GM12878 (cell line): ENCODE data around the gene YAF2. TPM values are rescaled to one million over a fixed set of nuclear protein-coding genes. Genes with fewer than 3 reads are reported as not detected.

ENCODE experiments used
- ATAC-seq: fragments of 200-7000 bp; cut with Tn5 transposase; 3 replicates; pipeline ENCODE4 v1.9.1; 2020; ENCODE audit warnings: mild to moderate bottlenecking, moderate library complexity
- BruUV-seq: library from RNA; stranded (reverse); fragments of 400-500 nt; replicated peaks from 2 replicates; lab custom pipeline; 2021; lab: Mats Ljungman, UMichigan
- CTCF ChIA-PET: fragments of 300-600 bp; sonication (Branson Sonifier 250); formaldehyde crosslinking; extraction: SDS; loops from one replicate; lab custom pipeline; 2021; ENCODE audit warnings: inconsistent platforms; lab: Yijun Ruan, JAX
- POLR2A ChIA-PET: fragments of 350-600 bp; formaldehyde crosslinking; extraction: SDS; loops from one replicate; lab custom pipeline; 2021; ENCODE audit warnings: inconsistent platforms; lab: Charles Lee
- RAD21 ChIA-PET: fragments of 300-600 bp; sonication (Branson Sonifier 250); formaldehyde crosslinking; loops from one replicate; lab custom pipeline; 2023; ENCODE audit warnings: antibody characterized with exemption; ENCODE audit not compliant: unreplicated experiment; lab: Charles Lee
- SMC1A ChIA-PET: fragments of 300-600 bp; sonication (Branson Sonifier 250); formaldehyde crosslinking; loops from one replicate; lab custom pipeline; 2023; ENCODE audit not compliant: unreplicated experiment, uncharacterized antibody; lab: Charles Lee
- DNase-seq: peaks from one replicate; pipeline ENCODE4 v3.0.0-alpha.2; 2011; ENCODE audit warnings: low read depth, low spot score
- FAIRE-seq: peaks from 3 replicates; lab custom pipeline; 2011; peaks lifted over from hg19 to GRCh38; lab: Jason Lieb, UNC
- H2AFZ ChIP-seq: 2 replicates; pipeline ENCODE4 v1.6.0; 2011; ENCODE audit warnings: low read depth, low read length, control low read depth; ENCODE audit not compliant: control insufficient read depth
- H3K27ac ChIP-seq: 2 replicates; pipeline ENCODE4 v1.5.1; 2011; ENCODE audit warnings: control low read depth; ENCODE audit not compliant: control insufficient read depth, insufficient read depth
- H3K27me3 ChIP-seq, 2 experiments: replicated peaks in 1 of 2; 2 replicates each; pipeline versions ENCODE4 v1.6.0 to v1.6.1; 2011; ENCODE audit warnings: low read length in 1 of 2; ENCODE audit not compliant: control insufficient read depth in 2 of 2, insufficient read depth in 2 of 2
- H3K36me3 ChIP-seq, 2 experiments: 2 replicates each; pipeline ENCODE4 v1.5.1; 2011; ENCODE audit warnings: low read length in 1 of 2; ENCODE audit not compliant: control insufficient read depth in 2 of 2, insufficient read depth in 2 of 2
- H3K4me1 ChIP-seq: 2 replicates; pipeline ENCODE4 v1.6.1; 2011; ENCODE audit warnings: mild to moderate bottlenecking, low read length, moderate library complexity, mixed read lengths; ENCODE audit not compliant: control insufficient read depth, insufficient read depth
- H3K4me2 ChIP-seq: 2 replicates; pipeline ENCODE4 v1.6.0; 2011; ENCODE audit warnings: control low read depth; ENCODE audit not compliant: control insufficient read depth, insufficient read depth
- H3K4me3 ChIP-seq: fragments of 200-600 bp; sonication (generic); 2 replicates; pipeline ENCODE4 v1.5.1; 2016
- H3K79me2 ChIP-seq: 2 replicates; pipeline ENCODE4 v1.6.0; 2011; ENCODE audit warnings: low read length; ENCODE audit not compliant: control insufficient read depth, insufficient read depth
- H3K9ac ChIP-seq: 2 replicates; pipeline ENCODE4 v1.8.0; 2011; ENCODE audit warnings: low read length, control low read depth, mixed read lengths; ENCODE audit not compliant: control insufficient read depth, insufficient read depth
- H3K9me3 ChIP-seq: replicated peaks from 3 replicates; pipeline ENCODE4 v1.5.1; 2011; ENCODE audit warnings: mild to moderate bottlenecking, low read length; ENCODE audit not compliant: control insufficient read depth, insufficient read depth
- H4K20me1 ChIP-seq: 2 replicates; pipeline ENCODE4 v1.6.0; 2011; ENCODE audit not compliant: control insufficient read depth, insufficient read depth
- BCL11A ChIP-seq: IDR thresholded peaks from 2 replicates; pipeline ENCODE4 v1.6.1; 2011; ENCODE audit warnings: low read depth, low read length
- BHLHE40 ChIP-seq, 2 experiments: fragments of 450-650 bp in 1 of 2; IDR thresholded peaks; 2 replicates each; pipeline ENCODE4 v1.6.1; 2011 to 2017; ENCODE audit warnings: low read depth in 2 of 2, borderline replicate concordance in 1 of 2, improper control_type of control experiment in 1 of 2, low read length in 1 of 2, mild to moderate bottlenecking in 1 of 2
- CHD1 ChIP-seq: IDR thresholded peaks from 2 replicates; pipeline ENCODE4 v1.6.1; 2012; ENCODE audit warnings: low read depth, low read length, improper control_type of control experiment
- DPF2 ChIP-seq: fragments of 450-650 bp; IDR thresholded peaks from 2 replicates; pipeline ENCODE4 v1.6.1; 2017; ENCODE audit warnings: mild to moderate bottlenecking
- RUNX3 ChIP-seq: IDR thresholded peaks from 2 replicates; pipeline ENCODE4 v1.6.1; 2012; ENCODE audit warnings: low read length, inconsistent platforms
- TCF3 ChIP-seq: IDR thresholded peaks from 2 replicates; pipeline ENCODE4 v1.6.1; 2012; ENCODE audit warnings: low read depth, mild to moderate bottlenecking, low read length, borderline replicate concordance; ENCODE audit not compliant: insufficient read depth
- TCF7 ChIP-seq: IDR thresholded peaks from 2 replicates; pipeline ENCODE4 v1.6.1; 2014; ENCODE audit warnings: antibody characterized with exemption, borderline replicate concordance
- WGBS: methylation state at CpG from one replicate; pipeline ENCODE4 v1.1.6; 2016; ENCODE audit warnings: low lambda C conversion rate; ENCODE audit not compliant: insufficient replicate concordance, insufficient coverage; ENCODE audit errors: missing lambda C conversion rate; 5-methylcytosine and 5-hydroxymethylcytosine counted together
- in situ Hi-C: fragments of 300-500 bp; cut with MboI; formaldehyde crosslinking; loops from 9 replicates; pipeline ENCODE4 v1.14.3; 2018; ENCODE audit warnings: mixed read lengths
- intact Hi-C: fragments of 100-400 bp; cut with micrococcal nuclease; formaldehyde crosslinking; loops from one replicate; pipeline ENCODE4 v1.14.2; 2022; ENCODE audit not compliant: unreplicated experiment
- polyA plus RNA-seq, 11 experiments: library from polyadenylated mRNA; depleted of rRNA in 4 of 11; unstranded in 6 of 11; stranded (reverse) in 5 of 11; fragments of >200 nt; fragmentation: Nextera tagmentation in 4 of 11; fragmentation: Illumina TruSeq in 1 of 11; extraction: Ambion mirVana in 4 of 11; extraction: Trizol in 1 of 11; gene quantifications; 1 replicate in 1 of 11; 2 replicates in 10 of 11; pipeline versions ENCODE4 v1.2.1 to v1.2.3, GENCODE V29; 2011 to 2016; ENCODE audit warnings: inconsistent platforms in 2 of 11, missing spikeins in 2 of 11, low read depth in 1 of 11
- total RNA-seq, 4 experiments: library from RNA; depleted of rRNA in 3 of 4; stranded (reverse); fragments of >200 nt in 3 of 4; fragmentation: Illumina TruSeq in 1 of 4; extraction: Trizol in 1 of 4; gene quantifications; 2 replicates each; pipeline versions ENCODE4 v1.2.1 to v1.2.3, GENCODE V29; 2013 to 2021

YAF2 gene
- total and polyA plus RNA-seq, 10 of the 15 experiments (the other 5 are each of a cell fraction or from before 2014, with no cell fraction given) = 18.8 to 36.6 (median 23.0) TPM

DNA sequence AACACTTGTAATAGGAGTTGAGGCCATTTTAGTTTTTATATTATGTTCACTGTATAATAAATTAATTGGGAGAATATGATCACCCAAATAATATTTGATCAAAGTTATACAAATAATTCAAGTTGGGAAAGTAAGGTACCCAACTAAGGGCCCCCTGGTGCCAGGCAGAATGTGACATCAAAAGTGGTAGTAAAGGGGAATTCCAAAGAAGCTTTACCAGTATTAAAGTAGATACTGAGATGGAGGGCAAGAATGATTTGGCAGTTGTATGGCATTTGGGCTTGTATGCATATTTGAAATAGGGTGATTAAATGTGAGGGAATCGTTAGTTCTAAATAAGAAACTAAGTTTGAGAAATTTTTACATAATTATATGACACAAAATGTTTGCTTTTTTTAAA lies 111.1 kb downstream of the YAF2 start:
- TF ChIP-seq CHD1 (no peak), RUNX3 (no peak), TCF7 (no peak), BCL11A (no peak), TCF3 (no peak), BHLHE40 (IDR thresholded peaks at IDR 0.05; ENCODE audit: borderline replicate concordance in 1 of 2, low read depth in 2 of 2, low read length in 1 of 2) (no peak), DPF2 (no peak)
- Histone ChIP-seq H3K4me1 (no peaks in the 10 kb centered on the region), H3K9ac (no peak overlapping the region), H3K27ac (no peak overlapping the region), H3K9me3 (no peaks in the 10 kb centered on the region), H4K20me1 (no peaks in the 10 kb centered on the region), H2AFZ (no peak overlapping the region), H3K36me3 (no peaks in the 10 kb centered on the region), H3K4me2 (no peak overlapping the region), H3K27me3 (no peaks in the 10 kb centered on the region), H3K79me2 (peaks cover 12% of the 10 kb centered on the region), H3K4me3 (no peak overlapping the region)
- POLR2A ChIA-PET = interaction anchor here (1.2 kb wide), 1 partner anchor 28 kb away, joined by 3 read pairs; no protein-coding TSS in a partner anchor
- SMC1A ChIA-PET = interaction anchor here (0.7 to 3.2 kb wide), 4 partner anchors 29 to 251 kb away, joined by 3 to 14 read pairs (median 3); no protein-coding TSS in a partner anchor
- ATAC-seq (peak; percentile 58), DNase-seq (no peak), FAIRE-seq (no peak)
- WGBS = 0% methylated on average over 1 of the region's 1 CpG
- intact Hi-C loops (no loop called here), in situ Hi-C loops (no loop called here)
- RAD21 ChIA-PET = interaction anchor here (0.9 to 3.3 kb wide), 4 partner anchors 15 to 245 kb away, joined by 3 to 12 read pairs (median 6); no protein-coding TSS in a partner anchor
- CTCF ChIA-PET = interaction anchor here (1.6 to 2.5 kb wide), 2 partner anchors 17 to 245 kb away, joined by 3 to 7 read pairs; no protein-coding TSS in a partner anchor
- no TSS peak for BruUV-seq
